HepG2 (cell line): ENCODE measurements around the gene CCDC88B. TPM values are rescaled to one million over a fixed set of nuclear protein-coding genes. Genes with fewer than 3 reads are reported as not detected.

Source experiments
- CEBPG ChIP-seq: IDR thresholded peaks from 2 replicates; pipeline ENCODE4 v1.6.1; 2016
- CENPBD1 ChIP-seq: sonication (generic); formaldehyde crosslinking; IDR thresholded peaks from 2 replicates; pipeline ENCODE4 v1.8.0; 2022; ENCODE audit warnings: missing genetic modification reagents, low read depth, mild to moderate bottlenecking, borderline replicate concordance
- EP300 ChIP-seq, 3 experiments: sonication (generic) in 1 of 3; formaldehyde crosslinking in 1 of 3; IDR thresholded peaks; 2 replicates each; pipeline versions ENCODE4 v1.5.1 to v1.6.1; 2011 to 2020; ENCODE audit warnings: low read depth in 2 of 3, low read length in 2 of 3, borderline replicate concordance in 1 of 3, improper control_type of control experiment in 1 of 3, mild to moderate bottlenecking in 1 of 3, missing genetic modification reagents in 1 of 3, moderate library complexity in 1 of 3
- ETV5 ChIP-seq: IDR thresholded peaks from 2 replicates; pipeline ENCODE4 v1.6.1; 2018; ENCODE audit warnings: missing biosample characterization, missing genetic modification reagents, inconsistent platforms, borderline replicate concordance
- FOSL2 ChIP-seq: sonication (generic); formaldehyde crosslinking; IDR thresholded peaks from 2 replicates; pipeline ENCODE4 v1.4.0; 2020; ENCODE audit warnings: missing genetic modification reagents
- FOXO1 ChIP-seq: sonication (generic); formaldehyde crosslinking; IDR thresholded peaks from 2 replicates; pipeline ENCODE4 v1.4.0; 2020; ENCODE audit warnings: missing genetic modification reagents
- HOXA9 ChIP-seq: sonication (generic); formaldehyde crosslinking; IDR thresholded peaks from 2 replicates; pipeline ENCODE4 v1.8.1; 2022; ENCODE audit warnings: missing genetic modification reagents, mild to moderate bottlenecking, moderate library complexity, borderline replicate concordance
- HOXD1 ChIP-seq: sonication (generic); formaldehyde crosslinking; IDR thresholded peaks from 2 replicates; pipeline ENCODE4 v1.5.0; 2020; ENCODE audit warnings: missing genetic modification reagents
- MAF1 ChIP-seq: sonication (generic); formaldehyde crosslinking; IDR thresholded peaks from 2 replicates; pipeline ENCODE4 v1.5.0; 2020; ENCODE audit warnings: missing genetic modification reagents, borderline replicate concordance
- MTA3 ChIP-seq: sonication (generic); formaldehyde crosslinking; IDR thresholded peaks from 2 replicates; pipeline ENCODE4 v1.4.0; 2020; ENCODE audit warnings: missing genetic modification reagents
- NRL ChIP-seq: sonication (generic); formaldehyde crosslinking; IDR thresholded peaks from 2 replicates; pipeline ENCODE4 v1.5.0; 2020; ENCODE audit warnings: missing genetic modification reagents, mild to moderate bottlenecking, moderate library complexity, borderline replicate concordance
- PHB2 ChIP-seq: fragments of 450-650 bp; IDR thresholded peaks from 2 replicates; pipeline ENCODE4 v1.6.1; 2018; ENCODE audit not compliant: partially characterized antibody
- SAP130 ChIP-seq: IDR thresholded peaks from 2 replicates; pipeline ENCODE4 v1.6.1; 2016; ENCODE audit warnings: low read depth
- TOE1 ChIP-seq: sonication (generic); formaldehyde crosslinking; IDR thresholded peaks from 2 replicates; pipeline ENCODE4 v1.4.0; 2020; ENCODE audit warnings: mild to moderate bottlenecking, missing genetic modification reagents
- YEATS2 ChIP-seq: sonication (generic); formaldehyde crosslinking; IDR thresholded peaks from 2 replicates; pipeline ENCODE4 v1.4.0; 2020; ENCODE audit warnings: missing genetic modification reagents, borderline replicate concordance
- YEATS4 ChIP-seq: sonication (generic); formaldehyde crosslinking; IDR thresholded peaks from 2 replicates; pipeline ENCODE4 v1.4.0; 2020; ENCODE audit warnings: missing genetic modification reagents, borderline replicate concordance
- ZNF564 ChIP-seq: sonication (generic); formaldehyde crosslinking; IDR thresholded peaks from 2 replicates; pipeline ENCODE4 v1.8.1; 2023; ENCODE audit warnings: mild to moderate bottlenecking, missing genetic modification reagents
- ZNF597 ChIP-seq: sonication (generic); formaldehyde crosslinking; IDR thresholded peaks from 2 replicates; pipeline ENCODE4 v1.5.0; 2020; ENCODE audit warnings: missing genetic modification reagents
- ZNF780A ChIP-seq: sonication (generic); formaldehyde crosslinking; IDR thresholded peaks from 2 replicates; pipeline ENCODE4 v1.8.0; 2022; ENCODE audit warnings: mild to moderate bottlenecking, missing genetic modification reagents, moderate library complexity
- polyA plus RNA-seq, 8 experiments: library from polyadenylated mRNA; depleted of rRNA in 3 of 8; stranded (reverse) in 7 of 8; unstranded in 1 of 8; fragments of >200 nt; fragmentation: Illumina TruSeq in 4 of 8; extraction: Trizol in 4 of 8; gene quantifications; 2 replicates each; pipeline versions ENCODE4 v1.2.1 to v1.2.3, GENCODE V29; 2011 to 2016; ENCODE audit warnings: low read depth in 4 of 8, missing spikeins in 1 of 8, mixed read lengths in 1 of 8; ENCODE audit not compliant: insufficient read depth in 1 of 8
- total RNA-seq, 5 experiments: library from RNA; depleted of rRNA; stranded (reverse); fragments of >200 nt; fragmentation: Illumina TruSeq; extraction: Trizol; gene quantifications; 2 replicates each; pipeline ENCODE4 v1.2.3, GENCODE V29; 2016; ENCODE audit warnings: low read depth in 1 of 5
- TF ChIP-seq, protein P1 (sequence below): sonication (generic); formaldehyde crosslinking; IDR thresholded peaks from 2 replicates; pipeline ENCODE4 v1.5.1; 2020; ENCODE audit warnings: mild to moderate bottlenecking, missing genetic modification reagents, borderline replicate concordance
- TF ChIP-seq, protein P2 (sequence below): sonication (generic); formaldehyde crosslinking; conservative IDR thresholded peaks from 2 replicates; pipeline ENCODE4 v1.4.0; 2020; ENCODE audit warnings: missing genetic modification reagents
- TF ChIP-seq, protein P3 (sequence below): sonication (generic); formaldehyde crosslinking; IDR thresholded peaks from 2 replicates; pipeline ENCODE4 v1.5.1; 2020; ENCODE audit warnings: missing genetic modification reagents, mild to moderate bottlenecking, borderline replicate concordance

CCDC88B gene
- total and polyA plus RNA-seq, 2 of the 13 experiments (the other 11 are each of a cell fraction or from before 2014, with no cell fraction given), result 3.6 to 4.8 TPM

GRCh38 chr11:64334764-64335735, 5.0 kb upstream of the CCDC88B start (continued):
- TF ChIP-seq ZNF597 (CRISPR knock-in tag) (no peak), SAP130 (CRISPR knock-in tag) (peak; percentile 65), CEBPG (CRISPR knock-in tag) (peak; percentile 79), FOSL2 (CRISPR knock-in tag) (peak; percentile 95), HOXA9 (CRISPR knock-in tag) (no peak), FOXO1 (no peak), TOE1 (CRISPR knock-in tag) (no peak), ZNF780A (CRISPR knock-in tag) (no peak), ZNF564 (CRISPR knock-in tag) (no peak), MTA3 (CRISPR knock-in tag) (no peak), MAF1 (CRISPR knock-in tag) (no peak), YEATS2 (CRISPR knock-in tag) (0 out of 2 replicates have a peak, but pooled peaks have one; percentile 29), EP300 (IDR thresholded peaks at IDR 0.05; ENCODE audit: low read depth in 2 of 2, low read length in 2 of 2) (no peak), EP300 (CRISPR knock-in tag; IDR thresholded peaks at IDR 0.05; ENCODE audit: borderline replicate concordance) (no peak), PHB2 (no peak), ETV5 (CRISPR knock-in tag) (peak; percentile 15; the same call in 1 of the 2 replicates), CENPBD1 (CRISPR knock-in tag) (no peak), NRL (CRISPR knock-in tag) (no peak), HOXD1 (CRISPR knock-in tag) (no peak), YEATS4 (CRISPR knock-in tag) (no peak)
- TF ChIP-seq, protein P1, sequence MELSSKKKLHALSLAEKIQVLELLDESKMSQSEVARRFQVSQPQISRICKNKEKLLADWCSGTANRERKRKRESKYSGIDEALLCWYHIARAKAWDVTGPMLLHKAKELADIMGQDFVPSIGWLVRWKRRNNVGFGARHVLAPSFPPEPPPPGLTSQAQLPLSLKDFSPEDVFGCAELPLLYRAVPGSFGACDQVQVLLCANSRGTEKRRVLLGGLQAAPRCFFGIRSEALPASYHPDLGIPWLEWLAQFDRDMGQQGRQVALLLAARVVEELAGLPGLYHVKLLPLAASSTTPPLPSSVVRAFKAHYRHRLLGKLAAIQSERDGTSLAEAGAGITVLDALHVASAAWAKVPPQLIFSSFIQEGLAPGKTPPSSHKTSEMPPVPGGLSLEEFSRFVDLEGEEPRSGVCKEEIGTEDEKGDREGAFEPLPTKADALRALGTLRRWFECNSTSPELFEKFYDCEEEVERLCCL (CRISPR knock-in tag), result no peak
- TF ChIP-seq, protein P2, sequence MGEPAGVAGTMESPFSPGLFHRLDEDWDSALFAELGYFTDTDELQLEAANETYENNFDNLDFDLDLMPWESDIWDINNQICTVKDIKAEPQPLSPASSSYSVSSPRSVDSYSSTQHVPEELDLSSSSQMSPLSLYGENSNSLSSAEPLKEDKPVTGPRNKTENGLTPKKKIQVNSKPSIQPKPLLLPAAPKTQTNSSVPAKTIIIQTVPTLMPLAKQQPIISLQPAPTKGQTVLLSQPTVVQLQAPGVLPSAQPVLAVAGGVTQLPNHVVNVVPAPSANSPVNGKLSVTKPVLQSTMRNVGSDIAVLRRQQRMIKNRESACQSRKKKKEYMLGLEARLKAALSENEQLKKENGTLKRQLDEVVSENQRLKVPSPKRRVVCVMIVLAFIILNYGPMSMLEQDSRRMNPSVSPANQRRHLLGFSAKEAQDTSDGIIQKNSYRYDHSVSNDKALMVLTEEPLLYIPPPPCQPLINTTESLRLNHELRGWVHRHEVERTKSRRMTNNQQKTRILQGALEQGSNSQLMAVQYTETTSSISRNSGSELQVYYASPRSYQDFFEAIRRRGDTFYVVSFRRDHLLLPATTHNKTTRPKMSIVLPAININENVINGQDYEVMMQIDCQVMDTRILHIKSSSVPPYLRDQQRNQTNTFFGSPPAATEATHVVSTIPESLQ (CRISPR knock-in tag), result no peak
- TF ChIP-seq, protein P3, sequence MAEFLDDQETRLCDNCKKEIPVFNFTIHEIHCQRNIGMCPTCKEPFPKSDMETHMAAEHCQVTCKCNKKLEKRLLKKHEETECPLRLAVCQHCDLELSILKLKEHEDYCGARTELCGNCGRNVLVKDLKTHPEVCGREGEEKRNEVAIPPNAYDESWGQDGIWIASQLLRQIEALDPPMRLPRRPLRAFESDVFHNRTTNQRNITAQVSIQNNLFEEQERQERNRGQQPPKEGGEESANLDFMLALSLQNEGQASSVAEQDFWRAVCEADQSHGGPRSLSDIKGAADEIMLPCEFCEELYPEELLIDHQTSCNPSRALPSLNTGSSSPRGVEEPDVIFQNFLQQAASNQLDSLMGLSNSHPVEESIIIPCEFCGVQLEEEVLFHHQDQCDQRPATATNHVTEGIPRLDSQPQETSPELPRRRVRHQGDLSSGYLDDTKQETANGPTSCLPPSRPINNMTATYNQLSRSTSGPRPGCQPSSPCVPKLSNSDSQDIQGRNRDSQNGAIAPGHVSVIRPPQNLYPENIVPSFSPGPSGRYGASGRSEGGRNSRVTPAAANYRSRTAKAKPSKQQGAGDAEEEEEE (CRISPR knock-in tag), result no peak
